HepG2 (cell line): ENCODE measurements around the gene GALNT18. TPM values are rescaled to one million over a fixed set of nuclear protein-coding genes. Genes with fewer than 3 reads are reported as not detected.

Source experiments
- ATAC-seq: fragments of 200-7000 bp; cut with Tn5 transposase; 3 replicates; pipeline ENCODE4 v1.9.1; 2020; ENCODE audit warnings: mild to moderate bottlenecking, moderate library complexity
- BruUV-seq: library from RNA; stranded (reverse); fragments of 400-500 nt; replicated peaks from 2 replicates; lab custom pipeline; 2021; lab: Mats Ljungman, UMichigan
- CTCF ChIA-PET: fragments of 300-600 bp; formaldehyde crosslinking; extraction: SDS; loops from one replicate; lab custom pipeline; 2021; ENCODE audit warnings: low total read pairs, inconsistent platforms, low intra/inter-chr PET ratio; lab: Yijun Ruan, JAX
- POLR2A ChIA-PET: fragments of 350-600 bp; sonication (Branson Sonifier 250); formaldehyde crosslinking; loops from one replicate; lab custom pipeline; 2020; ENCODE audit warnings: antibody characterized with exemption, inconsistent platforms; lab: Yijun Ruan, JAX
- DNase-seq: peaks from one replicate; pipeline ENCODE4 v3.0.0-alpha.2; 2015; ENCODE audit warnings: low spot score
- FAIRE-seq: peaks from 3 replicates; lab custom pipeline; 2011; peaks lifted over from hg19 to GRCh38; lab: Jason Lieb, UNC
- H2AFZ ChIP-seq: one replicate; pipeline ENCODE4 v1.6.1; 2011; ENCODE audit warnings: low read length, inconsistent platforms
- H3K27ac ChIP-seq: fragments of 300-600 bp; 3 replicates; pipeline ENCODE4 v1.8.0; 2011; ENCODE audit warnings: mixed run types, mild to moderate bottlenecking, mixed read lengths, low read length, inconsistent platforms; ENCODE audit not compliant: insufficient read depth; ENCODE audit errors: extremely low read length
- H3K27me3 ChIP-seq, 2 experiments: fragments of 200-600 bp in 1 of 2; 2 replicates in 1 of 2; 3 replicates in 1 of 2; pipeline versions ENCODE4 v1.6.0 to v1.8.0; 2011; ENCODE audit warnings: low read length in 2 of 2, mild to moderate bottlenecking in 2 of 2, moderate library complexity in 2 of 2, inconsistent platforms in 1 of 2; ENCODE audit not compliant: insufficient read depth in 2 of 2, control insufficient read depth in 1 of 2
- H3K36me3 ChIP-seq, 2 experiments: fragments of 200-600 bp in 1 of 2; replicated peaks in 1 of 2; 2 replicates in 1 of 2; 3 replicates in 1 of 2; pipeline versions ENCODE4 v1.5.1 to v1.8.0; 2011; ENCODE audit warnings: low read length in 2 of 2, inconsistent platforms in 1 of 2; ENCODE audit not compliant: insufficient read depth in 2 of 2, control insufficient read depth in 1 of 2
- H3K4me1 ChIP-seq: 2 replicates; pipeline ENCODE4 v1.5.1; 2012; ENCODE audit warnings: low read length, inconsistent platforms; ENCODE audit not compliant: insufficient read depth
- H3K4me2 ChIP-seq: 2 replicates; pipeline ENCODE4 v1.6.0; 2011; ENCODE audit warnings: low read depth, low read length, inconsistent platforms
- H3K4me3 ChIP-seq, 3 experiments: fragments of 200-600 bp in 1 of 3; sonication (generic), shearing (Covaris generic) in 1 of 3; replicated peaks in 1 of 3; 2 replicates each; pipeline ENCODE4 v1.5.1; 2011 to 2016; ENCODE audit warnings: low read length in 3 of 3, inconsistent platforms in 2 of 3, low read depth in 2 of 3, mild to moderate bottlenecking in 2 of 3, control low read depth in 1 of 3, mixed read lengths in 1 of 3; ENCODE audit not compliant: insufficient read depth in 1 of 3
- H3K79me2 ChIP-seq: one replicate; pipeline ENCODE4 v1.6.1; 2011; ENCODE audit warnings: low read length, inconsistent platforms; ENCODE audit not compliant: insufficient read depth
- H3K9ac ChIP-seq: 2 replicates; pipeline ENCODE4 v1.6.0; 2011; ENCODE audit warnings: mild to moderate bottlenecking, low read depth, low read length, inconsistent platforms; ENCODE audit not compliant: insufficient read depth
- H3K9me3 ChIP-seq: 2 replicates; pipeline ENCODE4 v1.5.1; 2012; ENCODE audit warnings: mild to moderate bottlenecking, low read length
- H4K20me1 ChIP-seq: 2 replicates; pipeline ENCODE4 v1.6.0; 2011; ENCODE audit warnings: inconsistent platforms, mild to moderate bottlenecking, low read length, moderate library complexity; ENCODE audit not compliant: insufficient read depth
- GPN1 ChIP-seq: sonication (generic); formaldehyde crosslinking; IDR thresholded peaks from 2 replicates; pipeline ENCODE4 v1.5.1; 2020; ENCODE audit warnings: missing genetic modification reagents, borderline replicate concordance
- IRF2 ChIP-seq: IDR thresholded peaks from 2 replicates; pipeline ENCODE4 v1.6.1; 2018; ENCODE audit warnings: missing genetic modification reagents, missing compliant biosample characterization
- KLF6 ChIP-seq: IDR thresholded peaks from 2 replicates; pipeline ENCODE4 v1.8.0; 2016; ENCODE audit warnings: missing biosample characterization, missing genetic modification reagents
- MTF2 ChIP-seq: sonication (generic); formaldehyde crosslinking; IDR thresholded peaks from 2 replicates; pipeline ENCODE4 v1.5.0; 2020; ENCODE audit warnings: missing genetic modification reagents, borderline replicate concordance
- NAIF1 ChIP-seq: sonication (generic); formaldehyde crosslinking; IDR thresholded peaks from 2 replicates; pipeline ENCODE4 v1.5.0; 2020; ENCODE audit warnings: mild to moderate bottlenecking, missing genetic modification reagents, borderline replicate concordance
- PCBP1 ChIP-seq: fragments of 200-400 bp; formaldehyde crosslinking; IDR thresholded peaks from 2 replicates; pipeline ENCODE4 v1.6.1; 2017; ENCODE audit warnings: mild to moderate bottlenecking, low read depth, low read length, borderline replicate concordance
- RBM22 ChIP-seq: fragments of 200-400 bp; formaldehyde crosslinking; optimal IDR thresholded peaks from 2 replicates; pipeline ENCODE3; 2017; ENCODE audit warnings: mild to moderate bottlenecking, low read length, moderate library complexity
- RELA ChIP-seq: sonication (generic); formaldehyde crosslinking; IDR thresholded peaks from 2 replicates; pipeline ENCODE4 v1.4.0; 2020; ENCODE audit warnings: missing genetic modification reagents
- THAP11 ChIP-seq: IDR thresholded peaks from 2 replicates; pipeline ENCODE4 v1.6.1; 2016; ENCODE audit warnings: missing biosample characterization, missing genetic modification reagents
- TP53 ChIP-seq: sonication (generic); formaldehyde crosslinking; conservative IDR thresholded peaks from 2 replicates; pipeline ENCODE4 v1.4.0; 2020; ENCODE audit warnings: missing genetic modification reagents
- ZBTB42 ChIP-seq: sonication (generic); formaldehyde crosslinking; IDR thresholded peaks from 2 replicates; pipeline ENCODE4 v1.5.0; 2020; ENCODE audit warnings: mild to moderate bottlenecking, missing genetic modification reagents
- ZNF552 ChIP-seq: sonication (generic); formaldehyde crosslinking; IDR thresholded peaks from 2 replicates; pipeline ENCODE4 v1.9.0; 2022; ENCODE audit warnings: missing genetic modification reagents, mild to moderate bottlenecking, borderline replicate concordance
- WGBS: methylation state at CpG from one replicate; pipeline ENCODE4 v1.1.6; 2017; ENCODE audit warnings: low lambda C conversion rate; 5-methylcytosine and 5-hydroxymethylcytosine counted together
- in situ Hi-C: cut with HindIII; loops from 2 replicates; pipeline ENCODE4 v1.10.0; 2017; ENCODE audit warnings: low pct_unique_long_range_greater_than_20kb; ENCODE audit not compliant: extremely low pct_ligation_motif_present
- intact Hi-C: fragments of 100-400 bp; cut with micrococcal nuclease; formaldehyde crosslinking; loops from one replicate; pipeline ENCODE4 v1.10.0; 2022; ENCODE audit not compliant: unreplicated experiment
- polyA plus RNA-seq, 8 experiments: library from polyadenylated mRNA; depleted of rRNA in 3 of 8; stranded (reverse) in 7 of 8; unstranded in 1 of 8; fragments of >200 nt; fragmentation: Illumina TruSeq in 4 of 8; extraction: Trizol in 4 of 8; gene quantifications; 2 replicates each; pipeline versions ENCODE4 v1.2.1 to v1.2.3, GENCODE V29; 2011 to 2016; ENCODE audit warnings: low read depth in 4 of 8, missing spikeins in 1 of 8, mixed read lengths in 1 of 8; ENCODE audit not compliant: insufficient read depth in 1 of 8
- total RNA-seq, 5 experiments: library from RNA; depleted of rRNA; stranded (reverse); fragments of >200 nt; fragmentation: Illumina TruSeq; extraction: Trizol; gene quantifications; 2 replicates each; pipeline ENCODE4 v1.2.3, GENCODE V29; 2016; ENCODE audit warnings: low read depth in 1 of 5
- TF ChIP-seq, protein P1 (sequence below): sonication (generic); formaldehyde crosslinking; IDR thresholded peaks from 2 replicates; pipeline ENCODE4 v1.4.0; 2020; ENCODE audit warnings: mild to moderate bottlenecking, missing genetic modification reagents

The GALNT18 gene
- total and polyA plus RNA-seq, 2 of the 13 experiments (the other 11 are each of a cell fraction or from before 2014, with no cell fraction given), result 0.11 TPM; not detected in 1

DNA sequence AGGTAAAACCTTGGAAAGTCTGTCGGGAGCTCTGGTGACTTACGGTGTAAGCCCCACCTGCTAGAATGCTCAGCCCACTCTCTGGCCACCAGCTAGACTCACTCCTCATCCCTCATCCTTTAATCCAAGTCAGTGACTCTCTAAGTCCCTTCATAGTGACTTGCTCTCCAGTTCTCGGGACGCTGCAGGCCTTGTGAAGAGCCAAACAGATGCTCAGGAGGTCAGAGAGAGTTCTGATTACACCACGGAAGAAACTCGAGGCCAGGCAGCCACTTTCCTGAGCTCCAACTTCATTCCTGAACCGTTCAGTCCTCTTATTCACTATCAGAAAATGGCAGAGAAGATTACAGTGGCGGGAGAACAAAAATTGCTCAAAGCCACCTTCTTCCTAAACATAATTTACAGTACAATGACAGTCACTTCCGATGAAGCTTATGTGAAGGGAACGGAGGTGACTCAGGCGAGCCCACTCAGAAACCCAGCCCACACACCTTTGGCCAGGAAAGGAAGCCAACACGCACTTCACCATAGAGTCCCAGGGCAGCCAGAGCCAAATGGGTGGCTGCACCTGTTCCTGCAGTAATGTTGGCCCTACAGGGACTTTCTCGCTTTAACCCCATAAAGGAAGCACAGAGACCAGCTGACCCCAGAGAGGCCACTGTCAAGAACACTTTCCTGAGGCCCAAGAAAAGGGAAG lies 100.4 kb downstream of the GALNT18 start:
- Histone ChIP-seq H3K27me3 (peaks cover 4 to 8% of the 10 kb centered on the region in 2 experiments; a peak in 3 of 5 replicates), H3K4me1 (no peaks in the 10 kb centered on the region), H3K79me2 (no peaks in the 10 kb centered on the region), H3K9me3 (no peaks in the 10 kb centered on the region), H3K27ac (no peak overlapping the region), H3K4me3 (no peak overlapping the region), H4K20me1 (no peaks in the 10 kb centered on the region), H3K4me2 (no peak overlapping the region), H2AFZ (no peak overlapping the region), H3K9ac (no peak overlapping the region), H3K36me3 (no peaks in the 10 kb centered on the region)
- 24% methylated on average over 11 of the region's 13 CpGs for WGBS
- intact Hi-C loops, result no loop called here
- in situ Hi-C loops, result no loop called here
- ChIA-PET CTCF (no interaction called here), POLR2A (no interaction called here)
- DNase-seq, result no peak
- no peak for ATAC-seq
- no peak for FAIRE-seq
- no TSS peak for BruUV-seq
- TF ChIP-seq PCBP1, result no peak
- TF ChIP-seq THAP11, result no peak

DNA sequence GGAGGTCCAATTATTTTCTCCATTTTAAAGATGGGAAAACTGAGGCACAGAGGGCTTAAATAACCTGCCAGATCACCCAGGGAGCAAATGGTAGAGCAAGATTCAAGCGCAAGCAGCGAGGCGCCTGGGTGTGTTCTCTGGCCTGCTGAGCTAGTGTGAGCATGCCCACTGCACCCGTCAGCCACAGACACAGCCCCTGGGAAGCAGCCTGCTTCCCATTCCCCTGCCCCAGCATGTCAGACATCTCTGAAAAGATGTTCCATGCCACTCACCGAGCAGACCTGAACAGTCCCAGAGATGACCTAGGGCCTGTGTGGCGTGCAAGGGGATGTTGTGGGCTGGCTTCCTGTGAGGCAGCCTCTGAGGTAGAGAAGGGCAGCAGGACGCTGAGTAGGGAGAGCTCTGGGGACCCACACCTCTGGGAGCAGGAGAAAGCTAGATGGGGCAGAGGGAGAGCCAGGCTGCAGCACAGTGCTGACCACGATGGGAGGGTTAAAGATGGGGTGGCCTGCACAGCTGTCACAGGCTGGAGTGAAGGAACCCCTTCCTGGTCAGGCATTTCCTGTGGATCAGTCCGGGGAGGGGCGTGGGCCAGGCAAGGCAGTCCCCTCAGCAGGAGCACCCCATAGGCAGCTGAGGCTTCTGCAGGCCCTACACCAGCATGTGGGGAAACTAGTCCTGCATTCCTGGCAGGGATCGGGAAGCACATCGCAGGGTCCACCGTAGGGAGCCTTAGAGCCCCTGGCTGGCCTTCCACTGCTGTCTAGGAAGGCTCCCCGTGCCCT lies 101.4 kb downstream of the GALNT18 start:
- no peaks in the 10 kb centered on the region for H3K79me2 ChIP-seq
- in situ Hi-C loops (no loop called here), intact Hi-C loops (no loop called here)
- no peak overlapping the region for H3K4me3 ChIP-seq
- H3K4me2 ChIP-seq, result no peak overlapping the region
- ChIA-PET CTCF (no interaction called here), POLR2A (no interaction called here)
- H3K27me3 ChIP-seq, result peaks cover 4 to 14% of the 10 kb centered on the region in 2 experiments; a peak in 3 of 5 replicates
- WGBS, result 43% methylated on average over 6 of the region's 14 CpGs
- H3K27ac ChIP-seq, result no peak overlapping the region
- H3K4me1 ChIP-seq, result no peaks in the 10 kb centered on the region
- FAIRE-seq, result no peak
- H3K9ac ChIP-seq, result no peak overlapping the region
- BruUV-seq, result no TSS peak
- ATAC-seq, result no peak; the same call in 2 of the 3 replicates
- H3K36me3 ChIP-seq, result no peaks in the 10 kb centered on the region
- no peaks in the 10 kb centered on the region for H4K20me1 ChIP-seq
- H2AFZ ChIP-seq, result no peak overlapping the region
- TF ChIP-seq GPN1 (CRISPR knock-in tag), result no peak
- TF ChIP-seq KLF6 (CRISPR knock-in tag), result no peak
- no peak for TF ChIP-seq ZBTB42 (CRISPR knock-in tag)
- no peak for TF ChIP-seq RELA
- TF ChIP-seq TP53, result no peak
- TF ChIP-seq NAIF1 (CRISPR knock-in tag), result no peak
- no peak for TF ChIP-seq RBM22
- TF ChIP-seq, protein P1, sequence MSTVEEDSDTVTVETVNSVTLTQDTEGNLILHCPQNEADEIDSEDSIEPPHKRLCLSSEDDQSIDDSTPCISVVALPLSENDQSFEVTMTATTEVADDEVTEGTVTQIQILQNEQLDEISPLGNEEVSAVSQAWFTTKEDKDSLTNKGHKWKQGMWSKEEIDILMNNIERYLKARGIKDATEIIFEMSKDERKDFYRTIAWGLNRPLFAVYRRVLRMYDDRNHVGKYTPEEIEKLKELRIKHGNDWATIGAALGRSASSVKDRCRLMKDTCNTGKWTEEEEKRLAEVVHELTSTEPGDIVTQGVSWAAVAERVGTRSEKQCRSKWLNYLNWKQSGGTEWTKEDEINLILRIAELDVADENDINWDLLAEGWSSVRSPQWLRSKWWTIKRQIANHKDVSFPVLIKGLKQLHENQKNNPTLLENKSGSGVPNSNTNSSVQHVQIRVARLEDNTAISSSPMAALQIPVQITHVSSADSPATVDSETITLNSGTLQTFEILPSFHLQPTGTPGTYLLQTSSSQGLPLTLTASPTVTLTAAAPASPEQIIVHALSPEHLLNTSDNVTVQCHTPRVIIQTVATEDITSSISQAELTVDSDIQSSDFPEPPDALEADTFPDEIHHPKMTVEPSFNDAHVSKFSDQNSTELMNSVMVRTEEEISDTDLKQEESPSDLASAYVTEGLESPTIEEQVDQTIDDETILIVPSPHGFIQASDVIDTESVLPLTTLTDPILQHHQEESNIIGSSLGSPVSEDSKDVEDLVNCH (CRISPR knock-in tag), result no peak
- TF ChIP-seq IRF2 (CRISPR knock-in tag), result no peak
- no peak for TF ChIP-seq ZNF552 (CRISPR knock-in tag)
- no peak for TF ChIP-seq MTF2 (CRISPR knock-in tag)
- no peak for DNase-seq
- H3K9me3 ChIP-seq, result no peaks in the 10 kb centered on the region
